ENCODE data around the gene HERC5.
A peak's percentile ranks its signal among the peaks of the same experiment; 100 is the strongest.
"Not testable (repeated sequence)": the region's sequence is repeated elsewhere in the genome, so short reads cannot be mapped to it uniquely, and the experiment has no call there.

Gene HERC5

DNA sequence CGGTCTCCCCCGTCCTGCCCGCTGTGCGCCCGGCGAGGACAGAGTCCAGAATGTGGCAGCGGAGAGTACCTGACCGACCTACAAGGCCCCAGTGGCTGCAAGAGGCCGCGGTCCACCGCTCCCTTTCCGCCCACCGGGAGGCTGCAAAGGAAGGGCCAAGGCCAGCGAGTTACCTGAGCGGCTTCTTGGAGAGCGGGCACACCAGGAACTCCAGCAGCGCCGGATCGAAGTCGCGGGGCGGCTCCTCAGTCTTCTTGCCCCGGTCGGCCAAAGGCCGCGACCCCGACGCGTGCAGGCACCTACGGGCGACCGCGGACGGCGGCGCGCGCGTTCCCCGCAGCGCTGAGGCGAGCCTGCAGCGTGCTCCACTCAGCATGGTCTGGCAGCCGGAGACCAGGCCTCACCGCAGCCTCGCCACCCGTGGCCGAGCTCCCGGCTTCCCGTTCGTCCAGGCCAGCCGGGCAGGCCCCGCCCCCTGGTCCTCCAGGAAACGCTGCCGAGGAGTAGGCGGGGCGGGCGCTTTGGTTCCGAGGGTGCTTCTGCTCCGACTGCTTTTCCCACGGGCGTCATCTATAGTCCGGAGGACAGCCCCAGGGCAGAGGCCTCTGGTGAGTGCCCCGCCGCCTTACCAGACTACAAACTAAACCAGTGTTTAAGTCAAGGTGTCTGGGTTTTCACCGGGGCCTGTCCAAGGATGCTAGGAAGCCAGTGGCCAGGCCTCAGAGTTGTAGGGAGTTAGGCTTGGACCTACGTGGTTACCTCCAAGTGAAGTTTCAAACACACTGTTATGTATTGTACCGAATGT is 66.6 kb downstream of the HERC5 start, which contains the start of gene PYURF:
PYURF (minus strand) TSS at position 452 of the 805 bp plus-strand sequence; CDS start at position 376, 76 bp downstream.
- DNase-seq, result peak; percentile 41 to 83

DNA sequence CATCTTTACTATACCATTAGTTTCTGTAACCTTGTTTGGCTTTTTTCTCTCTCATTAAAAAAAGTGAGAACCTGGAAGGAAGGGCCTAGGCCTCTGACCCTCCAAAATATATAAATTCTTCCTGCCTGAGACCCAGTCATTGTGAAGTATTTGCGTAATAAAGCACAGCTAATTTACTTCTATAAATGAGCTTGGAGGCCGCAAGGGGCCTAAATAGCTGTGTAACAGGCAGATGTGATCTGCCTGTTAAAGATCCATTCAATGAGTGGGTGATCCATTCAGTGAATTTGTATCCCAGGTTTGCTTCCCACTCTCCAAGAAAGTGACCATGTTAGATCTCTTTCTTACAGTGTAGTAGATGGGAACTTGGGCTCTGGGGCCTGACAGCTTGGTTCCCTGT is 67.3 kb downstream of the HERC5 start:
- DNase-seq, result no peak

DNA sequence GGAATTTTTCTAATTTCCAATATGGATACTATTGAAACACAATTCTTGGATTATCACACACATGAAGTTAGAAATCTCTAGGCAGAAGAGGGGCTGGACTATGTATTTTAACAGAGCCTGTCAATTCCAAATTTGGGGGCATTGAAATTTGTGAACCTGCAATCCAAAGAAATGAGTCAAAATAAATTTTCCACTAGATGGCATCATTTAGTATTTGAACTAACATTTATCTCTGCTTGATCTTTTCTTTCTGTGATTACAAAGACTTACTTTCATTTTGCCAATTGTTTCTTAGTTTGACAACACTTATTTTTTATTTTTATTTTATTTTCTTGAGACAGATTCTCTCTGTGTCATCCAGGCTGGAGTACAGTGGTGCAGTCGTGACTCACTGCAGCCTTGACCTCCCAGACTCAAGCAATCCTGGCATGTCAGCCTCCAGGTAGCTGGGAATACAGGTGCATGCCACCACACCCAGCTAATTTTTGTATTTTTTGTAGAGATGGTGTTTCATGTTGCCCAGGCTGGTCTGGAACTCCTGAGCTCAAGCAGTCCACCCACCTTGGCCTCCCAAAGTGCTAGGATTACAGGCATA is 69.4 kb downstream of the HERC5 start:
- DNase-seq, result peak in 1 of 2 experiments; percentile 3

DNA sequence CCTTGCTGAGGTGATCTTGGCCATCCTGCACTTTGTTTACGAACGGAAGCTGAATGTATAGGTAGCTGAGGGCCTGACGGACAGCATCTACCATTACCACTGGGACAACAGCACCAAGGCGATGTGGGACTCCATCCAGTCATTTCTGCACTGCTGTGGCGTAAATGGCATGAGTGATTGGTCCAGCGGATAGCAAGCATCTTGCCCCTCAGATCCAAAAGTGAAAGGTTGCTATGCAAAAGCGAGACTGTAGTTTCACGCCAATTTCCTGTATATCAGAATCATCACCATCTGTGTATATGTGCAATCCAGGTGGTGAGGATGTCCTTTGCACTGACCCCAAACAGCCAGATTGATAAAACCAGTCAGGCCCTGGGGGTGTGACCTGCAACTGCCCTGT is 70.9 kb downstream of the HERC5 start:
- DNase-seq, result no peak

DNA sequence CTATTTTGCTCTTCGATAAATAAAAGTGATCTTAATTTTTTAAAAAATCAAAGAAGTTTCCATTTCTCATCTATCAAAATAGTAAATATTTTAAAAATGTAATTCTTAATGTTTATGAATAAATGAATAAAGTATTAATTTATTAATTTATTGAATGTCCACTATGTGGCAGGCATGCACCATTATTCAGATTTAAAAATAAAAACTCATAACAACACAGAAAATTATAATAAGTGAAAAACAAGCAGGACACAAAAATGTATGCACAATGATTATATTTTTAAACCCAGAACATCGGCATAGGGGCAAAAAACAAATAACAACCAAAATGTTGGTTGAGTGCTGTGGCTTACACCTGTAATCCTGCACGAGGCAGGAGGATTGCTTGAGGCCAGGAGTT is 71.9 kb downstream of the HERC5 start:
- no peak for DNase-seq

DNA sequence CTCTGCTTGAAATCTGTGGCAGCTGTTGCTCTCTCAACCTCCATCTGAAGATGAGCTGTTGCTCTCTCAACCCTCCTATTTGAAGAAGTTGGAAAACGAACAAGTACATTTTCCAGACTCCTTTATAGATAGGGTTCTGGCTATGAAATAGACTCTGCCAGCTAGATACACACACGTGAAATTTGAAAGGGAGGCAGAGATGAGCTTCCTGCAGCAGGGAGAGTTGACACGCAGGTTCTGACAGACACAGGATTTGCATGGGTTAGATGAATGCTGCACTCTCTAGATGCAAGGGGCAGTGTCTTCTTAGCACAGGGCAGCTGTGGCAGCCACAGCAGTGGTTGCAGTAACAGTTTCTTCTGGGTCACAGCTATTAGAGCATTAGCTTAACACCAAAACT is 74.6 kb downstream of the HERC5 start:
- DNase-seq, result no peak

DNA sequence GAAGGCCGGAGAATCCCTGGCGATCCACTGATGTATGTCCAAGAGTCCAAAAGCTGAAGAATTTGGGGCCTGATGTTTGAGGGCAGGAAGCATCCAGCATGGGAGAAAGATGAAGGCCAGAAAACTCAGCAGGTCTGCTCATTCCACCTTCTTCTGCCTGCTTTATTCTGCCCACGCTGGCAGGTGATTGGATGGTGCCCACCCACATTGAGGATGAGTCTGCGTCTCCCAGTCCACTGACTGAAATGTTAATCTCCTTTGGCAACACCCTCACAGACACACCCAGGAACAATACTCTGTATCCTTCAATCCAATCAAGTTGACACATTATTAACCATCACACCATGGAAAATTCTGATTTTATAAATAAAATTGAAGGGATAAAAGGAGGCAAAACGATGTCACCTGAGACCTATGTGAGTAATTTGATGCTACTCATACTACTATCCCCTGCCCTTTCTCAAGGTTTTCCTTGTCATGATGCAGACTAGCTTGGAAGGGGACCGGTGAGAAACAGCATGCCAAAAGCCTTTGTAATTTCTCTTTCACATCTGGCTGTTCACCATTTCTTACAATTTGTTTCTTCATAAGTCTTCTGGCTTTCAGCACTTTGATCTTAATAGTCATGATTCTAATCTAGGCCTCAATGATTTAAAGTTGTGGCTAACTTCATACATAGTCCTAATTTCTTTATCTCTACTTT is 76.3 kb downstream of the HERC5 start:
- no peak for DNase-seq

DNA sequence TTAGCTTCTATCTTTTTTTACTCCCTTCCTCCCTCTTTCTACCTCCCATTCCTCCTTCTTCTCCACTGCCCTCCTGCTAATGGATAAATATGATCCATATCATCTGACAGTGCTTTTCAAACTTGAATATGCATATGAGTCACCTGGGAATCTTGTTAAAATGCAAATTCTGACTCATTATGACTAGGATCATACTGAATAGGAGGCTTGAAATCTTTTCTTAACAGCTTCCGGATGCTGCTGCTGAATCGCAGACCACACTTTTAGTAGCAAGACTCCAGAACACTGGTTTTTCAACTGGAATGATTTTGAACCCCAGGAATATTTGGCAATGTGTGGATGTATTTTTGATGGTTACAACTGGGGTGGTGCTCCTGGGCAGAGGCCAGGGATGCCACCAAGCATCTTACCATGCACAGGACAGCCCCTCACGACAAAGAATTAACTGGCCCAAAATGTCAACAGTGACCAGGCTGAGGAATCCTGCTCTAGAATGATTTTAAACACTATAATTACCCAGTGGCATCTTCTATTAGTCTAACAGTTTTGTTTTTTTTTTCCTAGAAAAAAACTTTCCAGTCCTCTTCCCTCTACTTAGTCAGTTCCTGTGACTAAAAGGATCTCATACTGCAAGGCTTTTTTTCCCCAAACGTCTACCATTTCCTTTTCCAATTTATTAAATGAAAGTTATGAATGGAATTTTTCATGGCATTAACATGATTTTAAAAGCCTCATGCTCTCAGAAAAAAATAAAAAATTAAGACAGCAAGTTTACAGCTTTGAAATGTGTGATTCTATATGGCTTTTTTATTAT is 77.2 kb downstream of the HERC5 start:
- DNase-seq, result no peak

DNA sequence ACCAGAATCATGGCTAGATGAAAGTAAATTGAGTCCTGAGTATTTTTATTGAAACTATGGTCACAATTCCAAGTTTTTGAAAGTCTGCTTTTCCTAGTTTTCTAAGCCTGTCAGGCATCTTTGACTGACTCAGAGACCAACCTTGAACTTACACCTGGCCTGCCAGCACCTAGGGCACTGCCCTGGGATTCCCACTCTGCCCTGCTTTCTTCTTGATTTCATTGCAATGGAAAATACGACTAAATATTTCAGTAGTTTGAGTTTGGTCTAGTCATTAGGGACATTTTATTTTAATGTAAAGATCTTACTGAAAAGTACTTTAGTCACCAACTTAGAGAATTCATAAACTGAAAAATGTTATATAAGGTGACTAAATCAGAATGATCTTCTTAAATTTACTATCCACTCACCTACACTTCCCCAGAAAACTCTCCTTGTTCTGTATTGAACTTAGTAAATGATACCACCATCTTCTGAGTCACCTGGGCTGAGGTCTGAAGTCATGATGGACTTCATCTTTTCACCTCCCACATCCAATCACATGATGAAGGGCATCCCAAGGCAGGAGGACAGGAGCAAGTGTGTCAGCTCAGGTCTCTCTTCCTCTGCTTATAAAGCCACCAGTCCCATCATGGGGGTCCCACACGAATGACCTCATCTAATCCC is 78.3 kb downstream of the HERC5 start:
- no peak for DNase-seq

DNA sequence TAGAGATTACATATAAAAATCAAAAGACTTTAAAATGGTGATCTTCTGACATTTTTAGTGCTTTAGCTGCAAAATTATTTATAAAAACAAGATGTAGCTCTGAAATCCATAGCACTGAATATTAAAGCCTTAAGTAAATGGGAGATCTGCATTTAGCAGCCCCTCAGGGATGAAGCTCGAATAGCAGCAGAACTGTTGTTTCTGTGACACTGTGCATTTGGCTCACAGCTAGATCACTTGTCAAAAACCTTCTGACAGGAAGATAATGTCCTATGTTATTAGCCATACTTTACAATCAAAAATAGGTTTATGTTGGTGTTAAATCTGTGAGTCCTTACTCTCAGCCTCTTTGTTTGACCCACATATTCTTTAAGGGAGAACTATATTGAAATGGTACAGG is 80.8 kb downstream of the HERC5 start:
- no peak for DNase-seq

DNA sequence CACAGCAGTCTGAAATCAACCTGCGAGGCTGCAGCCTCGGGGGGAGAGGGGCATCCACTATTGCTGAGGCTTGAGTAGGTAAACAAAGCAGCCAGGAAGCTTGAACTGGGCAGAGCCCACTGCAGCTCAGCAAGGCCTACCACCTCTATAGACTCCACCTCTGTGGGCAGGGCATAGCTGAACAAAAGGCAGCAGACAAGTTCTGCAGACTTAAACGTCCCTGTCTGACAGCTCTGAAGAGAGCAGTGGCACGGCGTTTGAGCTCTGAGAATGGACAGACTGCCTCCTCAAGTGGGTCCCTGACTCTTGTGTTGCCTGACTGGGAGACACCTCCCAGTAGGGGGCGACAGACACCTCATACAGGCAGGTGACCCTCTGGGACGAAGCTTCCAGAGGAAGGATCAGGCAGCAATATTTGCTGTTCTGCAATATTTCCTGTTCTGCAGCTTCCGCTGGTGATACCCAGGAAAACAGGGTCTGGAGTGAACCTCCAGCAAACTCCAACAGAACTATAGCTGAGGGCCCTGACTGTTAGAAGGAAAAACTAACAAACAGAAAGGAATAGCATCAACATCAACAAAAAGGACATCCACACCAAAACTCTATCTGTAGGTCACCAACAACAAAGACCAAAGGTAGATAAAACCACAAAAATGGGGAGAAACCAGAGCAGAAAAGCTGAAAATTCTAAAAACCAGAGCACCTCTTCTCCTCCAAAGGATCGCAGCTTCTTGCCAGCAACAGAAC is 82.6 kb downstream of the HERC5 start:
- DNase-seq, result not testable (repeated sequence)

DNA sequence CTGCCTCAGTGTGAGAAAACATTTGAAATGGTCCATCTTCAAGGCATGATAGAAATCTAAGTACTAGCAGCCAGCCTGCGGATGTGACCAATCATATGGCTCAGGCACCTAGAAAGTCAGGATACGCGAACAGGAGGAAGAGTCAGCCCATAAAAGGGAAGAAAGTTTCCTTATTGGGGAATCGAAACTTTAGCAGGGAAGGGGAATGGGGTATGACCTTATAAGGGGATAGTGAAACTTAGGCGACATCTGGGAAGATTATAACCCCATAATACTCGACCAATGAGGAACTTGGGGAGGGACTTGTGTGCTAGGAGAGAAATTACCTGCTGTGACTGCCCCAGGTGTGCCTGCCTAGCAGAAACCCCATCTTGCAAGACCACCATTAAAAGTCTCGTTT is 92.9 kb downstream of the HERC5 start:
- DNase-seq, result no peak

All from cerebellar nuclear complex (tissue), 1 donor.